HepG2 (cell line): ENCODE measurements around the gene FHIT. TPM values are rescaled to one million over a fixed set of nuclear protein-coding genes. Genes with fewer than 3 reads are reported as not detected.

Experiments used
- ATAC-seq: fragments of 200-7000 bp; cut with Tn5 transposase; 3 replicates; pipeline ENCODE4 v1.9.1; 2020; ENCODE audit warnings: mild to moderate bottlenecking, moderate library complexity
- BruUV-seq: library from RNA; stranded (reverse); fragments of 400-500 nt; replicated peaks from 2 replicates; lab custom pipeline; 2021; lab: Mats Ljungman, UMichigan
- CTCF ChIA-PET: fragments of 300-600 bp; formaldehyde crosslinking; extraction: SDS; loops from one replicate; lab custom pipeline; 2021; ENCODE audit warnings: low total read pairs, inconsistent platforms, low intra/inter-chr PET ratio; lab: Yijun Ruan, JAX
- POLR2A ChIA-PET: fragments of 350-600 bp; sonication (Branson Sonifier 250); formaldehyde crosslinking; loops from one replicate; lab custom pipeline; 2020; ENCODE audit warnings: antibody characterized with exemption, inconsistent platforms; lab: Yijun Ruan, JAX
- DNase-seq: peaks from one replicate; pipeline ENCODE4 v3.0.0-alpha.2; 2015; ENCODE audit warnings: low spot score
- FAIRE-seq: peaks from 3 replicates; lab custom pipeline; 2011; peaks lifted over from hg19 to GRCh38; lab: Jason Lieb, UNC
- H2AFZ ChIP-seq: one replicate; pipeline ENCODE4 v1.6.1; 2011; ENCODE audit warnings: low read length, inconsistent platforms
- H3K27ac ChIP-seq: fragments of 300-600 bp; 3 replicates; pipeline ENCODE4 v1.8.0; 2011; ENCODE audit warnings: mixed run types, mild to moderate bottlenecking, mixed read lengths, low read length, inconsistent platforms; ENCODE audit not compliant: insufficient read depth; ENCODE audit errors: extremely low read length
- H3K27me3 ChIP-seq, 2 experiments: fragments of 200-600 bp in 1 of 2; 2 replicates in 1 of 2; 3 replicates in 1 of 2; pipeline versions ENCODE4 v1.6.0 to v1.8.0; 2011; ENCODE audit warnings: low read length in 2 of 2, mild to moderate bottlenecking in 2 of 2, moderate library complexity in 2 of 2, inconsistent platforms in 1 of 2; ENCODE audit not compliant: insufficient read depth in 2 of 2, control insufficient read depth in 1 of 2
- H3K36me3 ChIP-seq, 2 experiments: fragments of 200-600 bp in 1 of 2; replicated peaks in 1 of 2; 2 replicates in 1 of 2; 3 replicates in 1 of 2; pipeline versions ENCODE4 v1.5.1 to v1.8.0; 2011; ENCODE audit warnings: low read length in 2 of 2, inconsistent platforms in 1 of 2; ENCODE audit not compliant: insufficient read depth in 2 of 2, control insufficient read depth in 1 of 2
- H3K4me1 ChIP-seq: 2 replicates; pipeline ENCODE4 v1.5.1; 2012; ENCODE audit warnings: low read length, inconsistent platforms; ENCODE audit not compliant: insufficient read depth
- H3K4me2 ChIP-seq: 2 replicates; pipeline ENCODE4 v1.6.0; 2011; ENCODE audit warnings: low read depth, low read length, inconsistent platforms
- H3K4me3 ChIP-seq, 3 experiments: fragments of 200-600 bp in 1 of 3; sonication (generic), shearing (Covaris generic) in 1 of 3; replicated peaks in 1 of 3; 2 replicates each; pipeline ENCODE4 v1.5.1; 2011 to 2016; ENCODE audit warnings: low read length in 3 of 3, inconsistent platforms in 2 of 3, low read depth in 2 of 3, mild to moderate bottlenecking in 2 of 3, control low read depth in 1 of 3, mixed read lengths in 1 of 3; ENCODE audit not compliant: insufficient read depth in 1 of 3
- H3K79me2 ChIP-seq: one replicate; pipeline ENCODE4 v1.6.1; 2011; ENCODE audit warnings: low read length, inconsistent platforms; ENCODE audit not compliant: insufficient read depth
- H3K9ac ChIP-seq: 2 replicates; pipeline ENCODE4 v1.6.0; 2011; ENCODE audit warnings: mild to moderate bottlenecking, low read depth, low read length, inconsistent platforms; ENCODE audit not compliant: insufficient read depth
- H3K9me3 ChIP-seq: 2 replicates; pipeline ENCODE4 v1.5.1; 2012; ENCODE audit warnings: mild to moderate bottlenecking, low read length
- H4K20me1 ChIP-seq: 2 replicates; pipeline ENCODE4 v1.6.0; 2011; ENCODE audit warnings: inconsistent platforms, mild to moderate bottlenecking, low read length, moderate library complexity; ENCODE audit not compliant: insufficient read depth
- KLF11 ChIP-seq: IDR thresholded peaks from 2 replicates; pipeline ENCODE4 v1.6.1; 2016; ENCODE audit warnings: missing compliant biosample characterization
- MAZ ChIP-seq, 2 experiments: sonication (generic) in 1 of 2; formaldehyde crosslinking in 1 of 2; IDR thresholded peaks; 2 replicates each; pipeline versions ENCODE4 v1.5.0 to v1.6.1; 2012 to 2020; ENCODE audit warnings: low read depth in 2 of 2, mild to moderate bottlenecking in 2 of 2, borderline replicate concordance in 1 of 2, improper control_type of control experiment in 1 of 2, low read length in 1 of 2, missing genetic modification reagents in 1 of 2, moderate library complexity in 1 of 2
- NFIB ChIP-seq: sonication (generic); formaldehyde crosslinking; IDR thresholded peaks from 2 replicates; pipeline ENCODE4 v1.9.0; 2021; ENCODE audit warnings: missing genetic modification reagents, mild to moderate bottlenecking, borderline replicate concordance
- PAF1 ChIP-seq: IDR thresholded peaks from 2 replicates; pipeline ENCODE4 v1.6.1; 2016; ENCODE audit warnings: missing genetic modification reagents, missing compliant biosample characterization
- RAD21 ChIP-seq: fragments of 450-650 bp; formaldehyde crosslinking; IDR thresholded peaks from 2 replicates; pipeline ENCODE4 v1.5.0; 2020; ENCODE audit warnings: mild to moderate bottlenecking
- SMC3 ChIP-seq: IDR thresholded peaks from 2 replicates; pipeline ENCODE4 v1.6.1; 2011; ENCODE audit warnings: low read length, improper control_type of control experiment
- SNAPC2 ChIP-seq: sonication (generic); formaldehyde crosslinking; IDR thresholded peaks from 2 replicates; pipeline ENCODE4 v1.8.1; 2022; ENCODE audit warnings: mild to moderate bottlenecking, missing genetic modification reagents
- STAG1 ChIP-seq: sonication (generic); formaldehyde crosslinking; IDR thresholded peaks from 2 replicates; pipeline ENCODE4 v1.4.0; 2020; ENCODE audit warnings: missing genetic modification reagents
- ZNF296 ChIP-seq: sonication (generic); formaldehyde crosslinking; conservative IDR thresholded peaks from 2 replicates; pipeline ENCODE4 v1.5.0; 2020; ENCODE audit warnings: mild to moderate bottlenecking, missing genetic modification reagents
- ZNF616 ChIP-seq: sonication (generic); formaldehyde crosslinking; IDR thresholded peaks from 2 replicates; pipeline ENCODE4 v1.5.0; 2020; ENCODE audit warnings: low read depth, mild to moderate bottlenecking, missing genetic modification reagents
- ZNF788 ChIP-seq: sonication (generic); formaldehyde crosslinking; IDR thresholded peaks from 2 replicates; pipeline ENCODE4 v1.5.0; 2020; ENCODE audit warnings: mild to moderate bottlenecking, missing genetic modification reagents, borderline replicate concordance
- WGBS: methylation state at CpG from one replicate; pipeline ENCODE4 v1.1.6; 2017; ENCODE audit warnings: low lambda C conversion rate; 5-methylcytosine and 5-hydroxymethylcytosine counted together
- in situ Hi-C: cut with HindIII; loops from 2 replicates; pipeline ENCODE4 v1.10.0; 2017; ENCODE audit warnings: low pct_unique_long_range_greater_than_20kb; ENCODE audit not compliant: extremely low pct_ligation_motif_present
- intact Hi-C: fragments of 100-400 bp; cut with micrococcal nuclease; formaldehyde crosslinking; loops from one replicate; pipeline ENCODE4 v1.10.0; 2022; ENCODE audit not compliant: unreplicated experiment
- polyA plus RNA-seq, 8 experiments: library from polyadenylated mRNA; depleted of rRNA in 3 of 8; stranded (reverse) in 7 of 8; unstranded in 1 of 8; fragments of >200 nt; fragmentation: Illumina TruSeq in 4 of 8; extraction: Trizol in 4 of 8; gene quantifications; 2 replicates each; pipeline versions ENCODE4 v1.2.1 to v1.2.3, GENCODE V29; 2011 to 2016; ENCODE audit warnings: low read depth in 4 of 8, missing spikeins in 1 of 8, mixed read lengths in 1 of 8; ENCODE audit not compliant: insufficient read depth in 1 of 8
- total RNA-seq, 5 experiments: library from RNA; depleted of rRNA; stranded (reverse); fragments of >200 nt; fragmentation: Illumina TruSeq; extraction: Trizol; gene quantifications; 2 replicates each; pipeline ENCODE4 v1.2.3, GENCODE V29; 2016; ENCODE audit warnings: low read depth in 1 of 5
- TF ChIP-seq, protein P1 (sequence below): sonication (generic); formaldehyde crosslinking; IDR thresholded peaks from 2 replicates; pipeline ENCODE4 v1.5.1; 2020; ENCODE audit warnings: mild to moderate bottlenecking, missing genetic modification reagents, moderate library complexity
- TF ChIP-seq, protein P2 (sequence below), 2 experiments: fragments of 450-650 bp in 1 of 2; sonication (generic) in 1 of 2; formaldehyde crosslinking; IDR thresholded peaks; 2 replicates each; pipeline versions ENCODE4 v1.5.0 to v1.8.0; 2020 to 2022; ENCODE audit warnings: mild to moderate bottlenecking in 1 of 2, missing genetic modification reagents in 1 of 2
- TF ChIP-seq, protein P3 (sequence below): sonication (generic); formaldehyde crosslinking; IDR thresholded peaks from 2 replicates; pipeline ENCODE4 v1.8.0; 2022; ENCODE audit warnings: missing genetic modification reagents, mild to moderate bottlenecking, moderate library complexity, borderline replicate concordance
- TF ChIP-seq, protein P4 (sequence below): sonication (generic); formaldehyde crosslinking; IDR thresholded peaks from 2 replicates; pipeline ENCODE4 v1.9.0; 2021; ENCODE audit warnings: missing genetic modification reagents, borderline replicate concordance
- TF ChIP-seq, protein P5 (sequence below): sonication (generic); formaldehyde crosslinking; IDR thresholded peaks from 2 replicates; pipeline ENCODE4 v1.5.1; 2020; ENCODE audit warnings: missing genetic modification reagents, mild to moderate bottlenecking, borderline replicate concordance

Gene FHIT
- total and polyA plus RNA-seq, 2 of the 13 experiments (the other 11 are each of a cell fraction or from before 2014, with no cell fraction given) = 4.0 to 4.6 TPM

DNA sequence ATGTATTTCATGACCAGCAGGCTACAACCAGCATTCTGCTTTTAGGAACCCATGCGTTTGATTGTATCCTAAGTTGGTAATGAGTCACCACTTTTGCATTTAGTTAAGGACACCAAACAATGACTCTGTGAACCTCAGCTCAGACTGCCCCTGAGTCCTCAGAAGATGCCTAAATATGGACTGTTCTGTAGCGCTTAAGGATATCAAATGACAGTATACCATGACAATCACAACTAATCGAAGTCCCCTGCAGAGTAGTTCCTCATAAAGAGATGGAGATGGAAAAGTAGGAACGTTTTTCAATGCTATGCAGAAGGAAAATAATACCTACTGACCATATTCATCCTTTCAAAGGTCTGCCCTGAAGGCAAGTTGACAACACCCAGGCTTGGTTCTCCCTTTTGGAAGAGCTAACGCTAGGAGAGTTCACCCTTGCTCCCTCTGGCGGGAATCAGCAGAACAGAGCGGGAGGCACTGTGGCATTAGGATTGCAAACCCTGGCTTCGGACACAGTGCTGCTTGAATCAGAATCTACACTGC lies 508.6 kb downstream of the FHIT start:
- H3K4me2 ChIP-seq = no peak overlapping the region
- intact Hi-C loops = loop anchor here (2.0 kb wide), 1 partner anchor 160 kb away; no protein-coding TSS in a partner anchor
- BruUV-seq = no TSS peak
- no peak overlapping the region for H2AFZ ChIP-seq
- no peaks in the 10 kb centered on the region for H3K79me2 ChIP-seq
- H4K20me1 ChIP-seq = no peaks in the 10 kb centered on the region
- H3K27me3 ChIP-seq = no peaks in the 10 kb centered on the region
- POLR2A ChIA-PET = no interaction called here
- peak; percentile 93 for ATAC-seq
- H3K4me1 ChIP-seq = peaks cover 27% of the 10 kb centered on the region
- CTCF ChIA-PET = no interaction called here
- peak; percentile 25 for DNase-seq
- H3K9me3 ChIP-seq = no peaks in the 10 kb centered on the region
- H3K27ac ChIP-seq = no peak overlapping the region
- H3K4me3 ChIP-seq = no peak overlapping the region
- H3K36me3 ChIP-seq = no peaks in the 10 kb centered on the region
- H3K9ac ChIP-seq = no peak overlapping the region
- FAIRE-seq = peak; percentile 84
- 53% methylated on average over 4 of the region's 8 CpGs for WGBS
- in situ Hi-C loops = no loop called here
- TF ChIP-seq KLF11 = no peak
- no peak for TF ChIP-seq ZNF296 (CRISPR knock-in tag)
- no peak for TF ChIP-seq ZNF616 (CRISPR knock-in tag)
- TF ChIP-seq, protein P1, sequence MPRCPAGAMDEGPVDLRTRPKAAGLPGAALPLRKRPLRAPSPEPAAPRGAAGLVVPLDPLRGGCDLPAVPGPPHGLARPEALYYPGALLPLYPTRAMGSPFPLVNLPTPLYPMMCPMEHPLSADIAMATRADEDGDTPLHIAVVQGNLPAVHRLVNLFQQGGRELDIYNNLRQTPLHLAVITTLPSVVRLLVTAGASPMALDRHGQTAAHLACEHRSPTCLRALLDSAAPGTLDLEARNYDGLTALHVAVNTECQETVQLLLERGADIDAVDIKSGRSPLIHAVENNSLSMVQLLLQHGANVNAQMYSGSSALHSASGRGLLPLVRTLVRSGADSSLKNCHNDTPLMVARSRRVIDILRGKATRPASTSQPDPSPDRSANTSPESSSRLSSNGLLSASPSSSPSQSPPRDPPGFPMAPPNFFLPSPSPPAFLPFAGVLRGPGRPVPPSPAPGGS (CRISPR knock-in tag) = no peak
- no peak for TF ChIP-seq MAZ (IDR thresholded peaks at IDR 0.05; ENCODE audit: borderline replicate concordance, low read depth, low read length)
- TF ChIP-seq MAZ (CRISPR knock-in tag; IDR thresholded peaks at IDR 0.05; ENCODE audit: low read depth) = no peak
- no peak for TF ChIP-seq ZNF788
- TF ChIP-seq, protein P2, sequence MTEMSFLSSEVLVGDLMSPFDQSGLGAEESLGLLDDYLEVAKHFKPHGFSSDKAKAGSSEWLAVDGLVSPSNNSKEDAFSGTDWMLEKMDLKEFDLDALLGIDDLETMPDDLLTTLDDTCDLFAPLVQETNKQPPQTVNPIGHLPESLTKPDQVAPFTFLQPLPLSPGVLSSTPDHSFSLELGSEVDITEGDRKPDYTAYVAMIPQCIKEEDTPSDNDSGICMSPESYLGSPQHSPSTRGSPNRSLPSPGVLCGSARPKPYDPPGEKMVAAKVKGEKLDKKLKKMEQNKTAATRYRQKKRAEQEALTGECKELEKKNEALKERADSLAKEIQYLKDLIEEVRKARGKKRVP (CRISPR knock-in tag; IDR thresholded peaks at IDR 0.05) = no peak
- TF ChIP-seq PAF1 (CRISPR knock-in tag) = no peak
- TF ChIP-seq RAD21 (CRISPR knock-in tag) = peak; percentile 28; the same call in 1 of the 2 replicates
- TF ChIP-seq SMC3 = peak; percentile 70
- TF ChIP-seq, protein P3, sequence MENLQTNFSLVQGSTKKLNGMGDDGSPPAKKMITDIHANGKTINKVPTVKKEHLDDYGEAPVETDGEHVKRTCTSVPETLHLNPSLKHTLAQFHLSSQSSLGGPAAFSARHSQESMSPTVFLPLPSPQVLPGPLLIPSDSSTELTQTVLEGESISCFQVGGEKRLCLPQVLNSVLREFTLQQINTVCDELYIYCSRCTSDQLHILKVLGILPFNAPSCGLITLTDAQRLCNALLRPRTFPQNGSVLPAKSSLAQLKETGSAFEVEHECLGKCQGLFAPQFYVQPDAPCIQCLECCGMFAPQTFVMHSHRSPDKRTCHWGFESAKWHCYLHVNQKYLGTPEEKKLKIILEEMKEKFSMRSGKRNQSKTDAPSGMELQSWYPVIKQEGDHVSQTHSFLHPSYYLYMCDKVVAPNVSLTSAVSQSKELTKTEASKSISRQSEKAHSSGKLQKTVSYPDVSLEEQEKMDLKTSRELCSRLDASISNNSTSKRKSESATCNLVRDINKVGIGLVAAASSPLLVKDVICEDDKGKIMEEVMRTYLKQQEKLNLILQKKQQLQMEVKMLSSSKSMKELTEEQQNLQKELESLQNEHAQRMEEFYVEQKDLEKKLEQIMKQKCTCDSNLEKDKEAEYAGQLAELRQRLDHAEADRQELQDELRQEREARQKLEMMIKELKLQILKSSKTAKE (CRISPR knock-in tag) = no peak
- TF ChIP-seq, protein P4, sequence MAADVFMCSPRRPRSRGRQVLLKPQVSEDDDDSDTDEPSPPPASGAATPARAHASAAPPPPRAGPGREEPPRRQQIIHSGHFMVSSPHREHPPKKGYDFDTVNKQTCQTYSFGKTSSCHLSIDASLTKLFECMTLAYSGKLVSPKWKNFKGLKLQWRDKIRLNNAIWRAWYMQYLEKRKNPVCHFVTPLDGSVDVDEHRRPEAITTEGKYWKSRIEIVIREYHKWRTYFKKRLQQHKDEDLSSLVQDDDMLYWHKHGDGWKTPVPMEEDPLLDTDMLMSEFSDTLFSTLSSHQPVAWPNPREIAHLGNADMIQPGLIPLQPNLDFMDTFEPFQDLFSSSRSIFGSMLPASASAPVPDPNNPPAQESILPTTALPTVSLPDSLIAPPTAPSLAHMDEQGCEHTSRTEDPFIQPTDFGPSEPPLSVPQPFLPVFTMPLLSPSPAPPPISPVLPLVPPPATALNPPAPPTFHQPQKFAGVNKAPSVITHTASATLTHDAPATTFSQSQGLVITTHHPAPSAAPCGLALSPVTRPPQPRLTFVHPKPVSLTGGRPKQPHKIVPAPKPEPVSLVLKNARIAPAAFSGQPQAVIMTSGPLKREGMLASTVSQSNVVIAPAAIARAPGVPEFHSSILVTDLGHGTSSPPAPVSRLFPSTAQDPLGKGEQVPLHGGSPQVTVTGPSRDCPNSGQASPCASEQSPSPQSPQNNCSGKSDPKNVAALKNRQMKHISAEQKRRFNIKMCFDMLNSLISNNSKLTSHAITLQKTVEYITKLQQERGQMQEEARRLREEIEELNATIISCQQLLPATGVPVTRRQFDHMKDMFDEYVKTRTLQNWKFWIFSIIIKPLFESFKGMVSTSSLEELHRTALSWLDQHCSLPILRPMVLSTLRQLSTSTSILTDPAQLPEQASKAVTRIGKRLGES (CRISPR knock-in tag) = no peak
- TF ChIP-seq NFIB (CRISPR knock-in tag) = no peak
- TF ChIP-seq, protein P5, sequence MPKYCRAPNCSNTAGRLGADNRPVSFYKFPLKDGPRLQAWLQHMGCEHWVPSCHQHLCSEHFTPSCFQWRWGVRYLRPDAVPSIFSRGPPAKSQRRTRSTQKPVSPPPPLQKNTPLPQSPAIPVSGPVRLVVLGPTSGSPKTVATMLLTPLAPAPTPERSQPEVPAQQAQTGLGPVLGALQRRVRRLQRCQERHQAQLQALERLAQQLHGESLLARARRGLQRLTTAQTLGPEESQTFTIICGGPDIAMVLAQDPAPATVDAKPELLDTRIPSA (CRISPR knock-in tag) = no peak
- peak; percentile 59 for TF ChIP-seq STAG1 (CRISPR knock-in tag)
- TF ChIP-seq SNAPC2 (CRISPR knock-in tag) = no peak
